Measurements from ENCODE around the gene RAI1. TPM values are rescaled to one million over a fixed set of nuclear protein-coding genes. Genes with fewer than 3 reads are reported as not detected.

The RAI1 gene
- total RNA-seq, 1 donor from 2014 or later: 39.1 TPM

- H3K4me3 ChIP-seq (ENCODE audit: insufficient read depth, low read depth, low read length): no peak overlapping the region
- peaks cover 2% of the 10 kb centered on the region for H3K36me3 Mint-ChIP-seq (ENCODE audit: low read depth, unreplicated experiment)
- no peaks in the 10 kb centered on the region for H3K79me2 ChIP-seq (ENCODE audit: insufficient read depth, low read length)
- no peak overlapping the region for H3K27ac ChIP-seq (ENCODE audit: low read depth, low read length)
- TF ChIP-seq CTCF (IDR thresholded peaks at IDR 0.05; ENCODE audit: insufficient read depth, low read depth, low read length) (no peak), EZH2 (IDR thresholded peaks at IDR 0.05; ENCODE audit: insufficient read depth, low read length) (no peak)
- H3K36me3 ChIP-seq (ENCODE audit: insufficient read depth, low read length): no peaks in the 10 kb centered on the region
- H3K4me3 Mint-ChIP-seq (ENCODE audit: unreplicated experiment): no peak overlapping the region
- peaks cover 14% of the 10 kb centered on the region for H3K4me1 ChIP-seq (ENCODE audit: insufficient read depth, low read length)
- peaks cover 5% of the 10 kb centered on the region for H3K27me3 Mint-ChIP-seq (ENCODE audit: low read depth, unreplicated experiment)
- no peaks in the 10 kb centered on the region for H3K27me3 ChIP-seq (ENCODE audit: insufficient read depth, low read length)
- H3K9ac ChIP-seq (ENCODE audit: low read length): no peak overlapping the region
- peaks cover 11% of the 10 kb centered on the region for H3K4me1 Mint-ChIP-seq (ENCODE audit: low read depth, unreplicated experiment)
- no peak overlapping the region for H3K4me2 ChIP-seq (ENCODE audit: low read length)
- DNase-seq (ENCODE audit: low read depth): no peak
- H3K9me3 ChIP-seq (ENCODE audit: insufficient read depth, low read depth, low read length): peaks cover 14% of the 10 kb centered on the region
- no peak overlapping the region for H2AFZ ChIP-seq (ENCODE audit: low read depth, low read length)
- peaks cover 16% of the 10 kb centered on the region for H3K9me3 Mint-ChIP-seq (ENCODE audit: unreplicated experiment)
- no peak for FAIRE-seq
- no peak overlapping the region for H3K27ac Mint-ChIP-seq (ENCODE audit: unreplicated experiment)
- no peaks in the 10 kb centered on the region for H4K20me1 ChIP-seq (ENCODE audit: insufficient read depth, low read length)
These were observed 20.1 kb upstream of the RAI1 start for GRCh38 chr17:17661134-17661533.

- peaks cover 17% of the 10 kb centered on the region for H3K4me1 ChIP-seq (ENCODE audit: insufficient read depth, low read length)
- no peaks in the 10 kb centered on the region for H4K20me1 ChIP-seq (ENCODE audit: insufficient read depth, low read length)
- H3K79me2 ChIP-seq (ENCODE audit: insufficient read depth, low read length): no peaks in the 10 kb centered on the region
- H3K4me2 ChIP-seq (ENCODE audit: low read length): no peak overlapping the region
- no peak overlapping the region for H2AFZ ChIP-seq (ENCODE audit: low read depth, low read length)
- H3K36me3 ChIP-seq (ENCODE audit: insufficient read depth, low read length): no peaks in the 10 kb centered on the region
- no peaks in the 10 kb centered on the region for H3K27me3 ChIP-seq (ENCODE audit: insufficient read depth, low read length)
- no peak overlapping the region for H3K4me3 Mint-ChIP-seq (ENCODE audit: unreplicated experiment)
- FAIRE-seq (no peak), DNase-seq (ENCODE audit: low read depth) (no peak)
- peaks cover 17% of the 10 kb centered on the region for H3K4me1 Mint-ChIP-seq (ENCODE audit: low read depth, unreplicated experiment)
- TF ChIP-seq EZH2 (IDR thresholded peaks at IDR 0.05; ENCODE audit: insufficient read depth, low read length) (no peak), CTCF (IDR thresholded peaks at IDR 0.05; ENCODE audit: insufficient read depth, low read depth, low read length) (peak; percentile 11)
- H3K27ac ChIP-seq (ENCODE audit: low read depth, low read length): no peak overlapping the region
- no peak overlapping the region for H3K9ac ChIP-seq (ENCODE audit: low read length)
- H3K9me3 ChIP-seq (ENCODE audit: insufficient read depth, low read depth, low read length): peaks cover 14% of the 10 kb centered on the region
- H3K27me3 Mint-ChIP-seq (ENCODE audit: low read depth, unreplicated experiment): peaks cover 10% of the 10 kb centered on the region
- no peak overlapping the region for H3K4me3 ChIP-seq (ENCODE audit: insufficient read depth, low read depth, low read length)
- peaks cover 2% of the 10 kb centered on the region for H3K36me3 Mint-ChIP-seq (ENCODE audit: low read depth, unreplicated experiment)
- peaks cover 16% of the 10 kb centered on the region for H3K9me3 Mint-ChIP-seq (ENCODE audit: unreplicated experiment)
- no peak overlapping the region for H3K27ac Mint-ChIP-seq (ENCODE audit: unreplicated experiment)
These were observed 19.3 kb upstream of the RAI1 start for GRCh38 chr17:17661834-17662385.
